Globus pallidus (tissue), 1 donor: ENCODE data around the gene PSMF1.

Experiments
- DNase-seq: peaks from one replicate; pipeline ENCODE4 v3.0.0-alpha.2; 2015; ENCODE audit warnings: low spot score

PSMF1 gene, protein sequence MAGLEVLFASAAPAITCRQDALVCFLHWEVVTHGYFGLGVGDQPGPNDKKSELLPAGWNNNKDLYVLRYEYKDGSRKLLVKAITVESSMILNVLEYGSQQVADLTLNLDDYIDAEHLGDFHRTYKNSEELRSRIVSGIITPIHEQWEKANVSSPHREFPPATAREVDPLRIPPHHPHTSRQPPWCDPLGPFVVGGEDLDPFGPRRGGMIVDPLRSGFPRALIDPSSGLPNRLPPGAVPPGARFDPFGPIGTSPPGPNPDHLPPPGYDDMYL

DNA sequence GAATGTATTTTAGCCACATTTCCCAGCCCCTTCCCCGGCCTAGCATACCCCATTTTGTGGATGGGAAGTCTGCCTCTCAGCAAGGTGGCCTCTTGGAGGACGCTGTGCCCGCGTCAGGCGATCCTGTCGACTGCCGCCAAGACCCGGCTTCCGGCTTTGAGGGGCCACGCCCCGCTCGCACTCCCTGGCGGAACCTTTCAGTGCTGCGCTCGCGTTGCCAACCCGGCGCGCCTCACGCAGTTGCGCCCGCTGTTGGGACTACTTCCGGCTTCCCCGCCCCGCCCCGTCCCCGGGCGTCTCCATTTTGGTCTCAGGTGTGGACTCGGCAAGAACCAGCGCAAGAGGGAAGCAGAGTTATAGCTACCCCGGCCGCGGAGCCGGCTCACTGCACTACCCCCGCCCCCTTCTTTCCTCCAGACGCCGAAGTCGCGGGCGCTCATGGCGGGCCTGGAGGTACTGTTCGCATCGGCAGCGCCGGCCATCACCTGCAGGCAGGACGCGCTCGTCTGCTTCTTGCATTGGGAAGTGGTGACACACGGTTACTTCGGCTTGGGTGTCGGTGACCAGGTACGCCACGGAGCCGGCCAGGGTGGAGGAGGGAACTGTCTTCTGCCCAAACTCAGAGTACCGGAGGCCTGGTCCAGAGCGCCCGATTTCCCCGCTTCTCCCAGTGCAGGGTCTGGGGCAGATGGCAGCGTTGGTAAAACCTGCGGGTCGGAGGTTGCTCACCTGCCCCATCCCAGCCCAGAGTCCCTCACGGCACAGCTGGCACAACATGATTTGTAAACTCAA lies at the start of gene PSMF1:
TSS of gene PSMF1 (plus strand) at position 267 of the 792 bp plus-strand sequence. CDS start at position 439, 172 bp downstream.
- DNase-seq = peak; percentile 86

DNA sequence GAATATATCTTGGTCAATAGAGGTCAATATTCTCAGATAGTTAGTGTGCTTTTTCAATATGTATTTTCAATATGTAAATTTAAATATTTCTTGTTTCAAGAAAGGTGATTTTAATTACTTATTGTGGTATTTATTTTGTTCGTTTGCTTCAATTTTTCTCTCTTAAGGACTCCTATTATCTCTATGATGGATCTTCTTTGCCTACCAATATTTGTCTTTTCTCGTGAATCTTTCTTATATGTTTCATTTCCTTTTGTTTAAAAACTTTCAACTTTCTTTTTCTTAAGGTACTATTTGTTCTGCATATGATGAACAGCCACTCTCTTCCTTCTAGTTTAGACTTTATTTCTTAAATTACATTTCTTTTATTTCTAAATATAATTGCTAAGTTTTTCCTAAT lies 46.1 kb upstream of the PSMF1 start:
- no peak for DNase-seq

DNA sequence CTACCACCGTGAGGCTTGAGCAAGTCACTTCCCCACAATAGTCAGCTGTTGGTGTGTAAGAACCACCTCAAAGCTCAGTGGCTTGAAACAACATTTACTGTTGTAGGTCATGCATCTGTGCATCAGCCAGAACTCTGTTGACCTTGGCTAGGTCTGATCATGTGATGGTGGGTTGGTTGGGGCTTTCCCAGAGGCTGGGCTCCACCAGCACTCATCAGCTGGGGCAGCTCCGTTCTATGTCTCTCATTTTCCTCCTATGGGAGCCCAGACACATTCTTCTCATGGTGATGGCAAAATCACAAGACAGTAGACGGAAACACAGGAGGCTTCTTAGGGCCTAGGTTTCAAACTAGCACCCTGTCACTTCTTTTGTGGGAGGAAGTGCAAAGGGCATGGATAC lies 42.8 kb upstream of the PSMF1 start:
- no peak for DNase-seq

DNA sequence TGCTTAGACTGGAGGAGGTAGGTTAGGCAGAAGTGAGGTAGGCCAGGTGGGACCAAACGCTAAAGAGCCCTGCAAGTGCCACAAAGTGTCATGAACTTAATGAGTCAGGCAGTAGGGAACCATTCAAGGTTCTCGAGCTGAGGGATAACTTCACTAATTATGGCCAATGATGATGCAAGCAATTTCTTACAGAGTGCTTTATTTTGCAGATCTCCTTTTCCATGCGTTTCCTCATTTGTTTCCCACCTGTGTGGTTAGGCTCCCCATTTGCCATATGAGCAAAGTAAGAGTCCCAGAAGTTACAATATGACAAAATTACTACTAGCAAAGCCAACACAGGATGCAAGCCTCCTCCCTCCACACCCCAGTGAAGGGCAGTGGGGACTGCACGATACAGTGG lies 36.5 kb upstream of the PSMF1 start:
- DNase-seq = no peak

DNA sequence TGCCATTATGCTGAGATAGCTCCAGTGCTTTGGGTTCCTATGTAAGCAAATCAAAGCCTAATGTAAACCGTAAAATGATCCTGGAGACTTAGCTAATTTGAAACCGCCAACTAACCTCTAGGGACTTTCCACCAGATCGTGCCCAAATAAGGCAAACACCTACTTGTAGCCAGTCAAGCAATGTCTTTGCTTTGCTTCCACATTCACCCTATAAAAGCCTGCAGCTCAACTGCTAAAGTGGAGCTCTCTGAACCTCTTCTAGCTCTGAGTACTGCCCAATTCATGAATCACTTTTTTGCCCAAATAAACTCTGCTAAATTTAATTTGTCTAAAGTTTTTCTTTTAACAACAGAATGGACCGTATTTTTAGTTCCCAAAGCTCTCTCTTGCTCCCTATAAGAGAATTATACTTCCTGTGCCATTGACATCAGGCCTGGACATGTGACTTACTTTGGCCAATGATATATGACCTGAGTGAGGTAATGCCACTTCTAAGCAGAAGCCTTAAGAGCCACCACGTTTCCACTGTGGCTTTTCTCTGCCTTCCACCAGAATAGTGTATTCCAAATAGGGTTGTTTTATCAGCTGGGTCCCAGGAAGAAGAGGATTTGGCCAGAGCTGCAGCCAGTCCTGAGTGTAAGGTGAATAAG lies 34.8 kb upstream of the PSMF1 start:
- no peak for DNase-seq

DNA sequence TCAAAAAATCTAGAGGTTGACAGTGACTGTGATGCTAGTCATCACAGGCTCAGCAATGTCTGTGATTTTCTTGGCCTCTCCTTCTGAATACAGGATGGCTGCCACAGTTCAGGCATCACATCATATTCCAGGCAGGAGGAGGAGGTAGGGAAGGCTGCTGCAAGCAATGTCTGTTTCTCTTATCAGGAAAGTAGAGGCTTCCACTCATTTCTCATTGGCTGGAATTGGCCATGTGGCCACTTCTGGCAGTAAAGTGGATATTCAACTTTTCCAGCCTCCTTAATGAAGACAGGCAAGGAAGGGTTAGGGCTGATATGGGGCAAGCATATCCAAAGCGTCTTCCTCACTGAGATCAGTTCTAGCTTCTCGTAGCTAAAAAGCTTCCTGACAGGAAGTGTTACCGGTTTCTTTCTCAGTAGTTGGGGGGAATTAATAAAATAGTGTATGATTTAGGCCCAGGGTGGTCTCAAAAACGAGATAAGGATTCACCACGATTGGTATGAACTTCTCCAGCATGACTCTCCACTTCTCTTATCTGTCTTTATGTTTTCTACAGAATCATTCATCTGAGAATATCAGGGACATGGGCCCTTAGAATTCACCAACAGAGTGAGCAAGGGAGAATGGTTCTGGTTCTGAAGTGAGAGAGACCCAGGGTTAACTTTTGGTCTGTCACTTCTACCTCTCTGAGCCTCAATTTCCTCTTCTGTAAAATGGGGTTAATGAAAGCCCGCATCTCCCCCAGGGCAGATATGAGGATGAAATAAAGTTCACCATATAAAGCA lies 32.7 kb upstream of the PSMF1 start:
- no peak for DNase-seq

DNA sequence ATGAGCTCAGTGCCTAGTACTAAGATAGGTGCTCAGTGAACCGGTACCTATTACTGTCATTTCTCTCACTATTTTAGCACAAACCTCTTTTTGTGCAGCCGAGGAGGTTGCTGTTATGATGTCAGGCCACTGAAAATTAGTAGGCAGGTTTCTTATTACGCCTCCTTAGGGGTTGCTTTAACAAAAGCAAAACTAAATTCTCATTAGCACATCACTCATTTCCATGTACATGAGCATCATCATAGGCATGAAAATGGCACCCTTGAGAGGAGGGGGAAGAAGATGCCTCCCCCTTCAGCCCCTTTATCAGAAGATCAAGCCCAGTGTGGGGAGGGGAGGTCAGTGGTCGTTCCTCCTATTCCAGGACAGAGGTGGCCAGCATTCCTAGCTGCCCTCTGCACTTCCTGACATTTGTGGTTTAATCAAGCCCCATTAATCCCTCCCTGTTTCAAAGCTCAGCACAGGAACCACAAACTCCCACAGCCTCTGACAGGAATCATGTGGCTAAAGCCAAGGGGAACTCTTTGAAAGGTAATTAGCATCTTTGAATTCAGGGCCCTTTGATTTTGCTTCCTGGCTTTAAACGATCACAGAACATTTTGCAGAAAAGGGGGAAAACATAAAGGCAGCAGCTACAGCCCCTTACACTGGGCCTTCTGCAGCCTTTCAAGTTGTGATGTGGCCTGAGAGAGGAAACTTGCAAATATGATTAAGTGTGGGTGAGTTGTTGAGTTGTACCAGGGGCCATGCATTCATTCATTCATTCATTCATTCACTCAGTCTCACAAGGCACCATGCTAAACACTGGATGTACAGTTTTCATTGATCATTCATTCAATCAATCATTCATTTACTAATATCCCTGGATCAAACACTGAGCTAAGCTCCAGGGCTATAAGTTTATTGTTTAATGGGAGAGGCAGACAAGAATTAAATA lies 31.9 kb upstream of the PSMF1 start:
- no peak for DNase-seq

DNA sequence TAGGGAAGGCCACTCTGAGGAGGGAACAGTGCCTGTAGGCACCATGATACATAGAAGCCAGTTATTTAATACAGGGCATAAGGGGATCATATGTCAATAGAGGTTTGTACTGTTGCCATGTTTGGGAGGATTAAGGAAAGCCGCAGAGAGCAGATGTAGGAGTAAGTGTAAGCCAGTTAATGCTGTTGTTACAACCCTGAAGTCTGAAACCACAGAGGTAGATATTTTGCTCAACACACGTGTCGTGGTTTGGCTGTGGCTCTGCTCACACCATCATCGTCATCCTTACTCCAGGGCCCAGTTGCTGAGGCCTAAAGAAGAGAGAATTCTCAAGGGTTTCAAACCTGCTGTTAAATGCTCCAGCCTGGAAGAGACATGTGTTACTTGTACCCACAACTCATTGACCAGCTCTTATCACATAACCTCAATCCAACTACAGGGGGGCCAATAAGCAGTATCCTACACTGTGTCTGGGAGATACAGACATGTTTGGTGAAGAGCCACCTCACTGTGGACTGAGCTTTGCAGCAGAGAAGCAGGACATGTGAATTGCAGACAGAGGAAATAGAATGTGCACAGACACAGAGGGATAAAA lies 31.0 kb upstream of the PSMF1 start:
- DNase-seq = no peak

DNA sequence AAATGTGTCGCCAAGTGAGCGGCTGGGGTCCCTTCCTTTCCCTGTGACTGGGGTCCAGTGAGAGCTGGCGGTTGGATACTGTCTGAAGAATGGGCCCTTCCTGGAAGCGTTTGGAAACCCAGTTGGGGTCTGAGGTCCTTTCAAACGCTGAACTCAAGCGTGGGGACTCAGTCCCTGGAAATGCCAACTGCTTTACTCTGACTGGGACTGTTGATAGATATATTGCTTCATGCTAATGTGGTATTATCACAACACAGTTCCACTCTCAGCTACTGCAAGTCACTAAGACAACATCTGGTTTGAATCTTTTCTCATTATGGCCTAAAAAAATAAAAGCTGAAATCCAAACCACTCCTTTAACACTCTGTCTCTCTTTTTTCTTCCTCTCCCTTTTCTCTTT lies 23.7 kb upstream of the PSMF1 start:
- no peak for DNase-seq

DNA sequence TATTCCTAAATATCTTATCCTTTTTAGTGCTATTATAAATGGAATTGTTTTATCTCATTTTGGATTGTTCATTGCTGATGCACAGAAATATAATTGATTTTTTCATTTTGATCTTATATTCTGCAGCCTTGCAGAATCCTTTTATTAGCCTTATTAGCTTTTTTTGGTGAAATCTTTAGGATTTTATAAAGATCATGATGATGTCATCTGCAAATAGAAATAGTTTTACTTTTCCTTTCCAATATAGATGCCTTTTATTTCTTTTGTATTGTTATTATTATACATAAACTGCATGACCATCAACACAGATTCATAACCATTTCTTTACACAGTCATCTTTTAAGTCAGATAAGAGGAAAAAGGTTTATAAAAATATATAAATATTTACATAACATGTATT lies 16.9 kb upstream of the PSMF1 start:
- no peak for DNase-seq

DNA sequence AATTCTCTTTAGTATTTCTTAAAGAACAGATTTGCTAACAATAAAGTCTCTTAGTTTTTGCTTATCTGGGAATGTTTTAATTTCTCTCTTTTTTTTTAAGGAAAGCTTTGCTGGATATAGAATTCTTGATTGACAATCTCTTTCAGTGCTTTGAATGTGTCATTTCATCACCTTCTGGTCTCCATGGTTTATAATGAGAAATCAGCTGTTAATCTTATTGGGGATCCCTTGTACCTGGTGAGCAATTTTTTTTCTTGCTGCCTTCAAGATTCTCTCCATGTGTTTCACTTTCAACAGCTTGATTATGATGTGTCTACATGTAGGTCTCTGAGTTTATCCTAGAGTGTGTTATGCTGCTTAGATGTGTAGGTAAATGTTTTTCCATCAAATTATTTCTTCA lies 16.4 kb upstream of the PSMF1 start:
- DNase-seq = no peak

DNA sequence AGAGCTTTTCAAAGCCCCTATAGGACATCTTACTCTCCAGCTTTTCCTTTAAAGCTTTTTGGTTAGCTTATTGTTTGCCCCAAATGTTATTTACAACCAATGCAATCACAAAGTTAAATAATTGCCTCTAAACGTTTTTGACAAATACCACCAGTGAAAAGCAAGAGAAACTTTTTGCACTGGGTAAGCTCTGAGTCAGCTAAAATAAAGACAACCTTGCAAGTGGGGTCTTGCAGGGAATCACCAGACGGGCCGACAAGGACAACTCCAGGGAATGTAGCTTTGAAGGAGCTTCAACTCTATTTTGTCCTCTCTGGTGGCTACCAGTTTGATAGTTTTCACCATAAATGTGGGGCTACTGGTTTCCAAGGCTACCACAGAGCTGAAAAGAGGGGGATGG lies 14.7 kb upstream of the PSMF1 start:
- DNase-seq = no peak

DNA sequence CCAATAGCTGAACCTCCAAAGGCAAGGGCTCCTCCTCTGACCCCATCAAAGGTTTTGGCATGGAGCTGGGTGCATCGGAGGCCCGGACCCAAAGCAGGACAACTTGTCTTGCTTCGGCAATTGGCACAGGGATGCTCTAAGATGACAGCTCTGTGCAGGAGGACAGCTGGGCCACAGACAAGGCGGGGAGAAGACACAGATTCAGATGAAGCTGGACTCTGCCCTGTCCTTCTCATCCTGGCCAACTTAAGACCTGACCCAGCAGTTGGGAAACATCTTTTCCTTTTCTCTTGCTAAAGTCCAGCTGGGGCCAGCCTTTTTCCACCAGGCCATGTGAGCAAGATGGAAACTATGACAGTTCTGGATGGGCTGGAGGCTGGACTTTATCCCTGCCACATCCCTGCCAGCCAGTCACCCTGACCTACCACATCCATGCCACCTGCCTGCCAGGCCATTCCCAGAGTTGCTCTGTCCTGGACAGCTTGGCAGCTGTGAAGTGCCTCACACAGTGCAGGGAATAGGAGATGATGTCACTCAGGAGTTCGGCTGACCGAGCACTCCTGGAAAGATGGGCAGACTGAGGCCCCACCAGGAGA lies 12.7 kb upstream of the PSMF1 start:
- no peak for DNase-seq

DNA sequence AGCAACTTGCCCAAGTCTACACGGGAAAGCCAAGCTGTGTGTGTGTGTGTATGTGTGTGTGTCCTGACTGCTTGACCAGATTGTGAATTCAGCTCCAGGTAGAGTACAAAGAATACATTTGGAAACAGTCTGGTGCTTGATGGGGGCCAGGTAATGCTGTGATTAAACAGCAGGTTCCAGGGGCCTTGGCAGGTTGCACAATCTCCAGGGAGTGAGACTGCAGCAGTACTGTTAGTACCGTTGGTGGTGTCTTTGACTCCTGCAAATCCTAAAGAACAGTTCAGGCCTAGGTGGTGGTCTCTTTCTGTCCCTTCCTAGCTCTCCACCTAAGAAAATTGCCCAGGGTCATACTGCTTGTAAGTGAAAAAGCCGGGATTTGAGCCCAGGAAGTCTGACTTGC lies 11.2 kb upstream of the PSMF1 start:
- DNase-seq = no peak

DNA sequence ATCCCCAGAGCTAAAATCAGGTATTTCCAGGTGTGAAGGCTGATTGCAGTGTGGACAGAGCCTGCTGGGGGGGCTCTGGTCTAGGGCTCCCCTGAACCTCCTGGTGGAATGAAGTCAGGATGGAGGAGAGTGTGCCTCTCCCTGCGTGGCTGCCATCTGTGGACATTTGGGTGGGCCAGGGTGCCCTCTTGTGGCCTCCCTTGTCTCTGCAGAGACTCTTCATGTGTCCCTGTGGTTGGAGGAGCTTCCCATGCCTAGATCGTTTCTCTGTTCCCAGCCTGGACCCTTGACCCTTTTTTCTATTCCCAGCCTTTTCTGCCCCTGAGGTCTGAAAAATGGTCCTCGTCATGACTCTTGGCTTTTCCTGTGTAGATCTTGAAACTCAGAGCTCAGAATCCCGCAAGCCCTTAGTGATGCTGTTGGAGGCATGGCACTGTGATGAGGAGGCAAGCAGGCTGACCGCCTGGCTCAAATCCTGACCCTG lies 9.9 kb upstream of the PSMF1 start:
- no peak for DNase-seq

DNA sequence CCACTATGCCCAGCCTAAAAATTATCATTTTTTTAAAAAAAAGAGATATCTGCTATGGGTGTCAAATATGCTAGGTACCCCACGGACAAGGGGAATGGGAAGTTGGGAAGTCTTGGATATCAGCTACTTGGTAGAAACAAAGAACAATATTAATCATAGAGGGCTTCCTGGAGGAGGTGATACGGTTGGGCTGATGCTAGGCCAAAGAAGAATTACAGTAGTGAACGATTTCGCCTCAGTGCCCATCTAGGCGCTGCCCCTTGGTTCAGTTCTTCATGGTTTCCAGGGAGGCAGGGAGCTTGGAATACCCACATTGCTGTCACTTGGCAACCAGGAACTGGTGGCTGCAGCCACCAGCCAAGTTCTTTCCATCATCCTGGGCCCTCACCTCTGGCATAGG lies 5.5 kb upstream of the PSMF1 start:
- no peak for DNase-seq

DNA sequence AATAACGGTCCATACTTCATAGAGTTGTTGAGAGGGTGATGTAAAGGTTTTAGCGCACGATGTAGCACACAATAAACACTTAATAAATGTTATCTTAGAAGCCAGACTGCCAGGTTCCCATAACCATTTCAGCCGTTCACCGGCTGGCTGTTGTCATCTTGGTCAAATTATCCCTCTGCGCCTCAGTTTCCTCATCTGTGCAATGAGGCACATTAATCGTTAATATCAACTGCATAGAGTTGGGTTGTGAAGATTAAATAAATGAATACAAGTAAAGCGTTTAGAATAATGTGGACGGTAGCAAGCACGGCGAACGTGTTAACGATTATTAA lies 432 bp upstream of the PSMF1 start:
- no peak for DNase-seq

DNA sequence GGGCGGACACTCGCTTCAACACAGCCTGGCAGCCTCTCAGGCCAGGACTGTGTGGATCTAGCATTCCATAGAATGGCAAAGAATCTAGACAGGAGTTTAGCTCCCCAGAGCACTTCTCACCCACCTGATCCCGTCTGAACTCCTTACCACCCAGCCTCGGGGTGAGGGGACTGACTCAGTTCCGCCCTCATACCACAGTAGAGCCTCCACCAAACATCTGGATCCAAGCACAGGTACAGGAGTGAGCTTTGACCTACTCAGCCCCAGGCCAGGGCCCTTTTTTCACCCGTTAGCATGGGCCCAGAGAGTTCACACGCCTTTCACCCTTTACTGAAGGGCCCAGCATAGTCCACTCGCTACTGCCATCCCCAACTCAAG lies 715 bp downstream of the PSMF1 start:
- no peak for DNase-seq

DNA sequence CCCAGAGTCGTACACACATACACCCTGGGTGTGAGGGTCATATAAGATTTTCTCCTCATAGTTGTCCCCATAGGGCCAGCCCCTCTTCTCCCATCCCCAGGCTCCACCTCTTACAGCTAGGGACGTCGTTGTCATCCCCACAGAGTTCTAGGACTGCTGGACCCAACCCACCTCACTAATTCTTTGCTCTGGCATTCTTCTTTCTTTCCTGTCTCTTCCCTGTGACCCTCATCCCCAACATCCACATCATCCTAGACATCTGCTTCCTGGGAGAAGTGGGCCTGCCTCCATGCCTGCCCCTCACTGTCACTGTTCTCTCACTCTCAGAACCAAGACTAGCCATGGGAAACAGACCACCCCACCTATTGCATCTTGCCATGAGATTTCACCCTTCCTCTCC lies 1.1 kb downstream of the PSMF1 start:
- DNase-seq = no peak

DNA sequence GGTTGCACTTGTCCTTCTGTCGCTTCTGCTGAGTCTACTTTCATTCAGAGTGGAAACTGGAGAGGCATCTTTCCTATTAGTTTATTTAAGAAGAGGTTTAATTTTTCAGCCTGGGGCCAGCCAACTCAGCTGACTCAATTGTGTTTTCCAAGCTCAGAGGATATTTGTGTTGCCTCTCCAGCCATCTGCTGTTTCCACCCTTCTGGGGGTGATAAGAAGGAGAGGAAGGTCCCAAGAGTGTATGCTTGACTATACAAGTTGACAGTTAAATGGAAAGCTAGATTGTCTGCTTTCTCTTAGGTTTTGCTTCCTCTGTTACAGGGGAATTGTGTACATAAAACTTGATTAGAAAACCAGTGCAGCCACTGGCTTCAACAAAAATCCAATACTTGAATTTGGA lies 3.0 kb downstream of the PSMF1 start:
- DNase-seq = no peak
